Head of caudate nucleus (tissue), 42 donors: ENCODE results near the gene STUB1.

ENCODE experiments used
- DNase-seq, 42 donors: peaks; one replicate each; pipeline versions ENCODE4 v3.0.0 to v3.0.0-alpha.2; 2020 to 2021; ENCODE audit warnings: mixed read lengths in 7 of 42
- intact Hi-C: fragments of 100-400 bp; cut with DNase I; formaldehyde crosslinking; loops from one replicate; pipeline ENCODE4 v1.15.0; 2022

The STUB1 gene

GRCh38 chr16:704552-705380, 24.6 kb downstream of the STUB1 start:
- DNase-seq, result no peak

GRCh38 chr16:705431-706188, 25.4 kb downstream of the STUB1 start, which contains the start of gene FBXL16:
FBXL16 (minus strand) TSS chr16:705801; CDS start chr16:697405, 8,396 bp downstream.
- DNase-seq, result peak in 39 of 42 donors; percentile 52 to 89 (median 75)
- intact Hi-C loops, result no loop called here

More at GRCh38 chr16:704552-705380, 24.6 kb downstream of the STUB1 start:
- intact Hi-C loops, result no loop called here

GRCh38 chr16:706189-707061, 26.2 kb downstream of the STUB1 start:
- intact Hi-C loops, result no loop called here
- peak in 13 of 42 donors; percentile 38 to 78 (median 59) for DNase-seq

GRCh38 chr16:707062-707538, 26.9 kb downstream of the STUB1 start:
- intact Hi-C loops, result no loop called here
- peak in 1 of 42 donors; percentile 12 for DNase-seq

GRCh38 chr16:708019-708418, 27.8 kb downstream of the STUB1 start:
- no peak for DNase-seq
- intact Hi-C loops, result no loop called here

- intact Hi-C loops, result no loop called here
- no peak for DNase-seq
These were observed 28.7 kb downstream of the STUB1 start for GRCh38 chr16:708959-709358.

GRCh38 chr16:709566-710499, 29.6 kb downstream of the STUB1 start:
- intact Hi-C loops, result loop anchor here (5.0 kb wide), 1 partner anchor 77 kb away; the partner anchor contains the start of genes CHTF18 and RPUSD1
- DNase-seq, result peak; percentile 82 to 97 (median 92)

GRCh38 chr16:710500-711075, 30.4 kb downstream of the STUB1 start:
- no peak for DNase-seq
- intact Hi-C loops, result loop anchor here (5.0 kb wide), 1 partner anchor 77 kb away; the partner anchor contains the start of genes CHTF18 and RPUSD1

- intact Hi-C loops, result loop anchor here (5.0 kb wide), 1 partner anchor 76 kb away; the partner anchor contains the start of genes CHTF18 and RPUSD1
- DNase-seq, result no peak
These were observed 30.9 kb downstream of the STUB1 start for GRCh38 chr16:711084-711483.

GRCh38 chr16:711548-712320, 31.5 kb downstream of the STUB1 start:
- intact Hi-C loops, result loop anchor here (5.0 kb wide), 1 partner anchor 76 kb away; the partner anchor contains the start of genes CHTF18 and RPUSD1
- peak in 40 of 42 donors; percentile 67 to 93 (median 82) for DNase-seq

GRCh38 chr16:712740-713250, 32.6 kb downstream of the STUB1 start:
- peak in 3 of 42 donors; percentile 49 to 70 (median 62) for DNase-seq
- intact Hi-C loops, result loop anchor here (5.0 kb wide), 1 partner anchor 75 kb away; the partner anchor contains the start of genes CHTF18 and RPUSD1

GRCh38 chr16:714079-714478, 33.9 kb downstream of the STUB1 start:
- DNase-seq, result no peak
- intact Hi-C loops, result loop anchor here (5.0 kb wide), 1 partner anchor 73 kb away; the partner anchor contains the start of genes CHTF18 and RPUSD1

GRCh38 chr16:714558-715476, 34.6 kb downstream of the STUB1 start, which contains the start of gene METRN:
METRN (plus strand) TSS chr16:715118; CDS start chr16:715290, 172 bp downstream.
- DNase-seq, result peak; percentile 77 to 97 (median 94)
- intact Hi-C loops, result loop anchor here (5.0 kb wide), 1 partner anchor 72 kb away; the partner anchor contains the start of genes CHTF18 and RPUSD1

- peak in 4 of 42 donors; percentile 53 to 66 (median 58) for DNase-seq
- intact Hi-C loops, result no loop called here
These were observed 35.4 kb downstream of the STUB1 start for GRCh38 chr16:715477-716199.
